Heart left ventricle (tissue), 16 donors: ENCODE measurements around the gene NKX1-2. TPM values are rescaled to one million over a fixed set of nuclear protein-coding genes. Genes with fewer than 3 reads are reported as not detected.

Experiments used
- ATAC-seq, 4 donors: fragments of 200-7000 bp; cut with Tn5 transposase; one replicate each; pipeline ENCODE4 v1.9.1; 2020 to 2022; ENCODE audit warnings: moderate library complexity in 4 of 4, mild to moderate bottlenecking in 3 of 4, moderate number of reproducible peaks in 1 of 4
- DNase-seq, 5 donors: peaks; one replicate each; pipeline ENCODE4 v3.0.0-alpha.2; 2020
- H3K27ac ChIP-seq, 12 donors: fragments of 200-600 bp; sonication (generic) in 4 of 12; one replicate each; pipeline versions ENCODE4 v1.5.0 to v1.8.0; 2016 to 2022; ENCODE audit warnings: mild to moderate bottlenecking in 2 of 12
- H3K27me3 ChIP-seq, 9 donors: fragments of 200-600 bp; sonication (generic) in 2 of 9; one replicate each; pipeline versions ENCODE4 v1.5.1 to v1.8.0; 2016 to 2022; ENCODE audit warnings: mild to moderate bottlenecking in 3 of 9
- H3K36me3 ChIP-seq, 9 donors: fragments of 200-600 bp; sonication (generic) in 2 of 9; one replicate each; pipeline versions ENCODE4 v1.5.0 to v1.8.0; 2018 to 2022; ENCODE audit warnings: mild to moderate bottlenecking in 2 of 9
- H3K4me1 ChIP-seq, 12 donors: fragments of 200-600 bp; sonication (generic) in 4 of 12; one replicate each; pipeline versions ENCODE4 v1.5.0 to v1.8.0; 2016 to 2022; ENCODE audit warnings: mild to moderate bottlenecking in 3 of 12
- H3K4me3 ChIP-seq, 12 donors: fragments of 200-600 bp; sonication (generic) in 4 of 12; one replicate each; pipeline versions ENCODE4 v1.5.0 to v1.8.0; 2017 to 2022; ENCODE audit warnings: mild to moderate bottlenecking in 9 of 12, moderate library complexity in 4 of 12
- H3K9me3 ChIP-seq, 12 donors: fragments of 200-600 bp; sonication (generic) in 4 of 12; one replicate each; pipeline versions ENCODE4 v1.5.0 to v1.8.0; 2016 to 2022; ENCODE audit warnings: mild to moderate bottlenecking in 1 of 12
- CTCF ChIP-seq, 12 donors: fragments of 200-600 bp; sonication (generic) in 4 of 12; IDR thresholded peaks; one replicate each; pipeline versions ENCODE4 v1.5.0 to v1.8.0; 2018 to 2022; ENCODE audit warnings: antibody characterized with exemption in 12 of 12, mild to moderate bottlenecking in 5 of 12
- POLR2A ChIP-seq, 2 donors: fragments of 450-650 bp; IDR thresholded peaks; one replicate each; pipeline ENCODE4 v1.6.1; 2017; ENCODE audit warnings: antibody characterized with exemption in 2 of 2, mild to moderate bottlenecking in 2 of 2, moderate library complexity in 2 of 2
- WGBS, 4 donors: extraction: QIAGEN DNeasy Blood & Tissue Kit in 2 of 4; methylation state at CpG; one replicate each; pipeline versions ENCODE4 v1.1.5 to v1.1.7; 2013 to 2018; 5-methylcytosine and 5-hydroxymethylcytosine counted together
- intact Hi-C, 10 donors: fragments of 100-400 bp; cut with DNase I; formaldehyde crosslinking; loops; one replicate each; pipeline versions ENCODE4 v1.11.1 to v1.14.2; 2022
- polyA plus RNA-seq, 2 donors: library from polyadenylated mRNA; stranded (reverse); fragments of 200-250 nt; gene quantifications; one replicate each; pipeline ENCODE4 v1.2.3, GENCODE V29; 2013
- total RNA-seq, 9 donors: library from RNA; depleted of rRNA in 2 of 9; stranded (reverse); fragments of >200 nt in 2 of 9; fragmentation: NEBNext Ultra II Directional in 3 of 9; extraction: Animal tissue kit (Norgen Biotek cat#: 25700) in 3 of 9; gene quantifications; one replicate each; pipeline versions ENCODE4 v1.1.0 to v1.2.4, GENCODE V29; 2016 to 2023
- donor health status: ischemic (EF 13 %, LVEDD 7.1; RV severe dilation, severe dysfunction).
- donor health status: healthy with polysubstance abuse.
- donor health status: DM: no; HTN: yes; CAD: no.
- donor health status: DM: no; HTN: no; CAD: no.
- donor health status: ischemic (EF 25% LVEDD 6.9; RV normal size, moderate dysfunction).
- donor health status: ischemic (EF 25% LVEDD 5.7; RV mildly dilated, moderate dysfunction).
- donor health status: healthy.
- donor health status: DM: yes; HTN: yes; CAD: no.
- donor health status: ischemic (EF 35%, LVEDD 5.7; RV mildly dilated, moderate dysfunction).
- donor health status: nonischemic (EF 11% LVEDD 7.7; RV severe dilation, severe dysfunction).
- donor health status: DM: yes; HTN: yes; CAD: no.
- donor health status: PGD.
- donor health status: ischemic (EF 29% LVEDD 5.4; RV normal size, mild dysfunction).
- donor health status: nonischemic (EF 23%, LVEDD 6.1; RV moderate dilation, normal function).

Gene NKX1-2
- total and polyA plus RNA-seq, 11 donors = not detected

- Histone ChIP-seq H3K36me3 (peaks cover 0 to 88% (median 61%) of the 10 kb centered on the region in 9 donors), H3K4me1 (peaks cover 0 to 5% (median 0%) of the 10 kb centered on the region in 12 donors), H3K27ac (no peak overlapping the region), H3K9me3 (no peaks in the 10 kb centered on the region), H3K27me3 (no peaks in the 10 kb centered on the region), H3K4me3 (no peak overlapping the region)
- DNase-seq (no peak), ATAC-seq (no peak)
- TF ChIP-seq POLR2A (IDR thresholded peaks at IDR 0.05) (no peak), CTCF (IDR thresholded peaks at IDR 0.05) (no peak)
- intact Hi-C loops = no loop called here
- 94 to 99% (median 95%) methylated on average over 2 of the region's 2 CpGs for WGBS, 4 donors
Measured at GRCh38 chr10:124408357-124408756, 41.5 kb downstream of the NKX1-2 start.

- peaks cover 0 to 97% (median 69%) of the 10 kb centered on the region in 9 donors for H3K36me3 ChIP-seq
- 94 to 100% (median 95%) methylated on average over 2 of the region's 2 CpGs for WGBS, 4 donors
- TF ChIP-seq POLR2A (IDR thresholded peaks at IDR 0.05) (no peak), CTCF (IDR thresholded peaks at IDR 0.05) (no peak)
Measured at GRCh38 chr10:124407456-124407855, 42.4 kb downstream of the NKX1-2 start.

DNA sequence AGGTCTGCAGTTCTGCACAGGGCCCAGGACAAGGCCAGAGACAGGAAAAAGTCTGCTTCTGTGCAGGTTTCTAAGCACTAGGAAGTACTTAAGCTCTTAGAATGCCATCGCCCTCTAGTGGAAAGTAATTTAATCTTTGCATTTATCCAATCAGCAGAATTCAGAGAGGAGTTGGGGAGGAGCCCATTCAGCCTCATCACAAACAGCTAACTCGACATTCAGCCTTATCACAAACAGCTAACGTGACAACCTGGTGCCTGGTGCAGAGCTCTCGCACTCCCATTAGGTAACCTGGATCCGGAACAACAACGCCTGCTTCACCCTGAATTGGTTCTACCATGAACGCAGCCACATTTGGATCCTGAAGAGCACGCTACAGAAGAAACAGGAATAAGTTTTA lies 46.3 kb downstream of the NKX1-2 start:
- no peaks in the 10 kb centered on the region for H3K27me3 ChIP-seq
- H3K9me3 ChIP-seq = no peaks in the 10 kb centered on the region
- intact Hi-C loops = no loop called here
- ATAC-seq = peak; percentile 67 to 93 (median 85)
- no peak overlapping the region for H3K4me3 ChIP-seq
- TF ChIP-seq POLR2A (IDR thresholded peaks at IDR 0.05) (no peak), CTCF (IDR thresholded peaks at IDR 0.05) (peak; percentile 47 to 69 (median 58))
- DNase-seq = peak in 3 of 5 donors; percentile 28 to 46 (median 42)
- peak overlapping the region in 1 of 12 donors; percentile 14 for H3K27ac ChIP-seq
- peaks cover 0 to 9% (median 0%) of the 10 kb centered on the region in 12 donors for H3K4me1 ChIP-seq
- WGBS, 4 donors = 38 to 53% (median 44%) methylated on average over 8 of the region's 8 CpGs
- peaks cover 0 to 100% (median 93%) of the 10 kb centered on the region in 9 donors for H3K36me3 ChIP-seq

More at GRCh38 chr10:124407456-124407855, 42.4 kb downstream of the NKX1-2 start:
- intact Hi-C loops = no loop called here
- Histone ChIP-seq H3K4me3 (no peak overlapping the region), H3K27me3 (no peaks in the 10 kb centered on the region), H3K4me1 (peaks cover 0 to 9% (median 0%) of the 10 kb centered on the region in 12 donors), H3K9me3 (no peaks in the 10 kb centered on the region), H3K27ac (no peak overlapping the region)
- DNase-seq = no peak
- ATAC-seq = no peak

DNA sequence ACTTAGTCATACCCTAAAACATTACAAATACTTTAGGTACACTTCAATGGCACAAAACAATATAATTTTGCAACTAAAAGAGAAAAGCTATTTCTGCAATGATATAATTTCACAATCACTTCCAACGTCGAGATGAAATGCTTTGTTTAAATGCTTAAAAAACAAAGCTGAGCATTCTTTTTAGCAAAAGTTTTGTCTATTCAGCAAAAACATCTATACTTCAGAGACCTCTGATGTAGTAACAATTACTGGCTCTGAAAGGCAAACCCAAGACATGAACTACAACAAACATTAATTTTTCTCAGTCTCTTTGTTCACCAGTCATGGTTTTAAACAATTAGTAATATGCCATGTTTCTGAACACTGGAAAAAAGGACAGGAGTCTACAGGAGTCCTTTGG lies 47.6 kb downstream of the NKX1-2 start:
- peaks cover 0 to 100% (median 94%) of the 10 kb centered on the region in 9 donors for H3K36me3 ChIP-seq
- ATAC-seq = no peak
- no peaks in the 10 kb centered on the region for H3K9me3 ChIP-seq
- no peak overlapping the region for H3K27ac ChIP-seq
- TF ChIP-seq POLR2A (IDR thresholded peaks at IDR 0.05) (no peak), CTCF (IDR thresholded peaks at IDR 0.05) (no peak)
- H3K27me3 ChIP-seq = no peaks in the 10 kb centered on the region
- intact Hi-C loops = no loop called here
- 86 to 91% (median 89%) methylated on average over 2 of the region's 2 CpGs for WGBS, 4 donors
- peaks cover 0 to 9% (median 0%) of the 10 kb centered on the region in 12 donors for H3K4me1 ChIP-seq
- no peak overlapping the region for H3K4me3 ChIP-seq
- no peak for DNase-seq
